Esophagus squamous epithelium (tissue), 4 donors: ENCODE measurements around the gene TMEM8B.

Experiments used
- POLR2A ChIP-seq, 4 donors: fragments of 450-650 bp; IDR thresholded peaks; one replicate each; pipeline ENCODE4 v1.6.1; 2017; ENCODE audit warnings: antibody characterized with exemption in 4 of 4, mild to moderate bottlenecking in 4 of 4, moderate library complexity in 3 of 4
- TF ChIP-seq, protein P1 (sequence below), 6 experiments: fragments of 450-650 bp in 4 of 6; fragments of 200-600 bp in 2 of 6; sonication (generic) in 2 of 6; IDR thresholded peaks; one replicate each; pipeline ENCODE4 v1.5.1; 2016 to 2019; ENCODE audit warnings: antibody characterized with exemption in 6 of 6, mild to moderate bottlenecking in 4 of 6, moderate library complexity in 4 of 6

- TF ChIP-seq POLR2A (IDR thresholded peaks at IDR 0.05), result no peak
- TF ChIP-seq, protein P1, sequence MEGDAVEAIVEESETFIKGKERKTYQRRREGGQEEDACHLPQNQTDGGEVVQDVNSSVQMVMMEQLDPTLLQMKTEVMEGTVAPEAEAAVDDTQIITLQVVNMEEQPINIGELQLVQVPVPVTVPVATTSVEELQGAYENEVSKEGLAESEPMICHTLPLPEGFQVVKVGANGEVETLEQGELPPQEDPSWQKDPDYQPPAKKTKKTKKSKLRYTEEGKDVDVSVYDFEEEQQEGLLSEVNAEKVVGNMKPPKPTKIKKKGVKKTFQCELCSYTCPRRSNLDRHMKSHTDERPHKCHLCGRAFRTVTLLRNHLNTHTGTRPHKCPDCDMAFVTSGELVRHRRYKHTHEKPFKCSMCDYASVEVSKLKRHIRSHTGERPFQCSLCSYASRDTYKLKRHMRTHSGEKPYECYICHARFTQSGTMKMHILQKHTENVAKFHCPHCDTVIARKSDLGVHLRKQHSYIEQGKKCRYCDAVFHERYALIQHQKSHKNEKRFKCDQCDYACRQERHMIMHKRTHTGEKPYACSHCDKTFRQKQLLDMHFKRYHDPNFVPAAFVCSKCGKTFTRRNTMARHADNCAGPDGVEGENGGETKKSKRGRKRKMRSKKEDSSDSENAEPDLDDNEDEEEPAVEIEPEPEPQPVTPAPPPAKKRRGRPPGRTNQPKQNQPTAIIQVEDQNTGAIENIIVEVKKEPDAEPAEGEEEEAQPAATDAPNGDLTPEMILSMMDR (IDR thresholded peaks at IDR 0.05), result no peak
Observed at GRCh38 chr9:35872505-35872904, 43.5 kb downstream of the TMEM8B start.
